ENCODE data around the gene TRIM38. TPM values are rescaled to one million over a fixed set of nuclear protein-coding genes. Genes with fewer than 3 reads are reported as not detected.

TRIM38 gene
- total and polyA plus RNA-seq, 2 of the 13 experiments (the other 11 are each of a cell fraction or from before 2014, with no cell fraction given), result 2.5 to 3.1 TPM

DNA sequence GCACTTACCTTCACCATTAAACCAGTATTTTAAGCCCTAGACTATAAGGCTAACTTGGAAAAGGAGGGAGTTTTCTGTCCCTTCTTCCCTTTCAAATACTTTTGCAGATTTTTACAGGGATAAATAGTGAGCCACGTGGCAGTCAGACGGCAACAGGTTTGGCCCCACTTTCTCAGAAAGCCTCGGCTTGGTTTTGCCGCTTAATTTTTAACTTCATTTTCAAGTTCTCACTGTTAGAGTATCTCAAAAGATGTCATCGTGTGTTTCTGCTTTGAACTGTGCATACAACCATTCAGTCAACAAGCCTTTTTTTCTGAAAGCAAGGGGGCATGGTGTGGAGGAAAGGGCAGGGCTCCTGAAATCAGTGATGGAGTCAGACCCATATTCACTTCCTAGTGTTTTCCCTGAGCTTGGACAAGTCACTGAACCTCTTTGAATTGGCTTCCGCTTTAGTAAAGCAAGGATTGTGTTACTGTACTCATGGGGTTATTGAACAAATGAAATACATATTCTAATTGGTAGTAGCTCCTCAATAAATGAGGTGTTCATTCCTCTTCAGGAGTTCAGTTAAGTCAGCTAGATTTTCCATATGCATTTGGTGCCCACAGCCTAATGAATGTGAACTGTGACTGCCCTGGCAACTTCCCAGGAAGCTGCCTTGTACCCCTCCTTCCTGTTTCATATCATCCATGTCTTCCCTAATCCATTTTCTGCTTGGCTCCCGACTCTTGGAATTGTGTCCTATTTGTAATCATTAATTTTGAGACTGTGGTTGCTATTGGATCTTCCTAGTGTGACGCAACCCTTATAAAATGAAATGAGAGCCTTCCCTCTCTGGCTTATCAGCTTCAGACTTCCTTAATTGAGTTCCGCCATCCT is 31.8 kb upstream of the TRIM38 start, which contains the start of gene SLC17A2 (continued):
- TF ChIP-seq, protein P1, sequence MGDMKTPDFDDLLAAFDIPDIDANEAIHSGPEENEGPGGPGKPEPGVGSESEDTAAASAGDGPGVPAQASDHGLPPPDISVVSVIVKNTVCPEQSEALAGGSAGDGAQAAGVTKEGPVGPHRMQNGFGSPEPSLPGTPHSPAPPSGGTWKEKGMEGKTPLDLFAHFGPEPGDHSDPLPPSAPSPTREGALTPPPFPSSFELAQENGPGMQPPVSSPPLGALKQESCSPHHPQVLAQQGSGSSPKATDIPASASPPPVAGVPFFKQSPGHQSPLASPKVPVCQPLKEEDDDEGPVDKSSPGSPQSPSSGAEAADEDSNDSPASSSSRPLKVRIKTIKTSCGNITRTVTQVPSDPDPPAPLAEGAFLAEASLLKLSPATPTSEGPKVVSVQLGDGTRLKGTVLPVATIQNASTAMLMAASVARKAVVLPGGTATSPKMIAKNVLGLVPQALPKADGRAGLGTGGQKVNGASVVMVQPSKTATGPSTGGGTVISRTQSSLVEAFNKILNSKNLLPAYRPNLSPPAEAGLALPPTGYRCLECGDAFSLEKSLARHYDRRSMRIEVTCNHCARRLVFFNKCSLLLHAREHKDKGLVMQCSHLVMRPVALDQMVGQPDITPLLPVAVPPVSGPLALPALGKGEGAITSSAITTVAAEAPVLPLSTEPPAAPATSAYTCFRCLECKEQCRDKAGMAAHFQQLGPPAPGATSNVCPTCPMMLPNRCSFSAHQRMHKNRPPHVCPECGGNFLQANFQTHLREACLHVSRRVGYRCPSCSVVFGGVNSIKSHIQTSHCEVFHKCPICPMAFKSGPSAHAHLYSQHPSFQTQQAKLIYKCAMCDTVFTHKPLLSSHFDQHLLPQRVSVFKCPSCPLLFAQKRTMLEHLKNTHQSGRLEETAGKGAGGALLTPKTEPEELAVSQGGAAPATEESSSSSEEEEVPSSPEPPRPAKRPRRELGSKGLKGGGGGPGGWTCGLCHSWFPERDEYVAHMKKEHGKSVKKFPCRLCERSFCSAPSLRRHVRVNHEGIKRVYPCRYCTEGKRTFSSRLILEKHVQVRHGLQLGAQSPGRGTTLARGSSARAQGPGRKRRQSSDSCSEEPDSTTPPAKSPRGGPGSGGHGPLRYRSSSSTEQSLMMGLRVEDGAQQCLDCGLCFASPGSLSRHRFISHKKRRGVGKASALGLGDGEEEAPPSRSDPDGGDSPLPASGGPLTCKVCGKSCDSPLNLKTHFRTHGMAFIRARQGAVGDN (CRISPR knock-in tag; IDR thresholded peaks at IDR 0.05), result no peak
- TF ChIP-seq ZNF776 (CRISPR knock-in tag; IDR thresholded peaks at IDR 0.05), result no peak
- TF ChIP-seq RARA (CRISPR knock-in tag; IDR thresholded peaks at IDR 0.05), result peak; percentile 73
- TF ChIP-seq ZNF510 (CRISPR knock-in tag; IDR thresholded peaks at IDR 0.05; ENCODE audit: low read depth), result no peak
- TF ChIP-seq, protein P2, sequence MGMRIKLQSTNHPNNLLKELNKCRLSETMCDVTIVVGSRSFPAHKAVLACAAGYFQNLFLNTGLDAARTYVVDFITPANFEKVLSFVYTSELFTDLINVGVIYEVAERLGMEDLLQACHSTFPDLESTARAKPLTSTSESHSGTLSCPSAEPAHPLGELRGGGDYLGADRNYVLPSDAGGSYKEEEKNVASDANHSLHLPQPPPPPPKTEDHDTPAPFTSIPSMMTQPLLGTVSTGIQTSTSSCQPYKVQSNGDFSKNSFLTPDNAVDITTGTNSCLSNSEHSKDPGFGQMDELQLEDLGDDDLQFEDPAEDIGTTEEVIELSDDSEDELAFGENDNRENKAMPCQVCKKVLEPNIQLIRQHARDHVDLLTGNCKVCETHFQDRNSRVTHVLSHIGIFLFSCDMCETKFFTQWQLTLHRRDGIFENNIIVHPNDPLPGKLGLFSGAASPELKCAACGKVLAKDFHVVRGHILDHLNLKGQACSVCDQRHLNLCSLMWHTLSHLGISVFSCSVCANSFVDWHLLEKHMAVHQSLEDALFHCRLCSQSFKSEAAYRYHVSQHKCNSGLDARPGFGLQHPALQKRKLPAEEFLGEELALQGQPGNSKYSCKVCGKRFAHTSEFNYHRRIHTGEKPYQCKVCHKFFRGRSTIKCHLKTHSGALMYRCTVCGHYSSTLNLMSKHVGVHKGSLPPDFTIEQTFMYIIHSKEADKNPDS (CRISPR knock-in tag; IDR thresholded peaks at IDR 0.05), result no peak
- TF ChIP-seq IRF2 (CRISPR knock-in tag; IDR thresholded peaks at IDR 0.05), result peak; percentile 85; the same call in 1 of the 2 replicates
- 0 out of 2 replicates have a peak, but pooled peaks have one; percentile 49 for TF ChIP-seq YEATS2 (CRISPR knock-in tag; IDR thresholded peaks at IDR 0.05; ENCODE audit: borderline replicate concordance)
- no peak for TF ChIP-seq FOXM1 (CRISPR knock-in tag; IDR thresholded peaks at IDR 0.05)
- TF ChIP-seq RCOR2 (CRISPR knock-in tag; IDR thresholded peaks at IDR 0.05), result peak; percentile 53; the same call in 1 of the 2 replicates
- TF ChIP-seq, protein P3, sequence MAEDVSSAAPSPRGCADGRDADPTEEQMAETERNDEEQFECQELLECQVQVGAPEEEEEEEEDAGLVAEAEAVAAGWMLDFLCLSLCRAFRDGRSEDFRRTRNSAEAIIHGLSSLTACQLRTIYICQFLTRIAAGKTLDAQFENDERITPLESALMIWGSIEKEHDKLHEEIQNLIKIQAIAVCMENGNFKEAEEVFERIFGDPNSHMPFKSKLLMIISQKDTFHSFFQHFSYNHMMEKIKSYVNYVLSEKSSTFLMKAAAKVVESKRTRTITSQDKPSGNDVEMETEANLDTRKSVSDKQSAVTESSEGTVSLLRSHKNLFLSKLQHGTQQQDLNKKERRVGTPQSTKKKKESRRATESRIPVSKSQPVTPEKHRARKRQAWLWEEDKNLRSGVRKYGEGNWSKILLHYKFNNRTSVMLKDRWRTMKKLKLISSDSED (CRISPR knock-in tag; IDR thresholded peaks at IDR 0.05), result no peak
- TF ChIP-seq, protein P4, sequence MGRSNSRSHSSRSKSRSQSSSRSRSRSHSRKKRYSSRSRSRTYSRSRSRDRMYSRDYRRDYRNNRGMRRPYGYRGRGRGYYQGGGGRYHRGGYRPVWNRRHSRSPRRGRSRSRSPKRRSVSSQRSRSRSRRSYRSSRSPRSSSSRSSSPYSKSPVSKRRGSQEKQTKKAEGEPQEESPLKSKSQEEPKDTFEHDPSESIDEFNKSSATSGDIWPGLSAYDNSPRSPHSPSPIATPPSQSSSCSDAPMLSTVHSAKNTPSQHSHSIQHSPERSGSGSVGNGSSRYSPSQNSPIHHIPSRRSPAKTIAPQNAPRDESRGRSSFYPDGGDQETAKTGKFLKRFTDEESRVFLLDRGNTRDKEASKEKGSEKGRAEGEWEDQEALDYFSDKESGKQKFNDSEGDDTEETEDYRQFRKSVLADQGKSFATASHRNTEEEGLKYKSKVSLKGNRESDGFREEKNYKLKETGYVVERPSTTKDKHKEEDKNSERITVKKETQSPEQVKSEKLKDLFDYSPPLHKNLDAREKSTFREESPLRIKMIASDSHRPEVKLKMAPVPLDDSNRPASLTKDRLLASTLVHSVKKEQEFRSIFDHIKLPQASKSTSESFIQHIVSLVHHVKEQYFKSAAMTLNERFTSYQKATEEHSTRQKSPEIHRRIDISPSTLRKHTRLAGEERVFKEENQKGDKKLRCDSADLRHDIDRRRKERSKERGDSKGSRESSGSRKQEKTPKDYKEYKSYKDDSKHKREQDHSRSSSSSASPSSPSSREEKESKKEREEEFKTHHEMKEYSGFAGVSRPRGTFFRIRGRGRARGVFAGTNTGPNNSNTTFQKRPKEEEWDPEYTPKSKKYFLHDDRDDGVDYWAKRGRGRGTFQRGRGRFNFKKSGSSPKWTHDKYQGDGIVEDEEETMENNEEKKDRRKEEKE (IDR thresholded peaks at IDR 0.05), result no peak
- TF ChIP-seq ZNF530 (CRISPR knock-in tag; IDR thresholded peaks at IDR 0.05; ENCODE audit: low read depth), result no peak
- TF ChIP-seq ZNF563 (CRISPR knock-in tag; IDR thresholded peaks at IDR 0.05), result no peak
- TF ChIP-seq, protein P5, sequence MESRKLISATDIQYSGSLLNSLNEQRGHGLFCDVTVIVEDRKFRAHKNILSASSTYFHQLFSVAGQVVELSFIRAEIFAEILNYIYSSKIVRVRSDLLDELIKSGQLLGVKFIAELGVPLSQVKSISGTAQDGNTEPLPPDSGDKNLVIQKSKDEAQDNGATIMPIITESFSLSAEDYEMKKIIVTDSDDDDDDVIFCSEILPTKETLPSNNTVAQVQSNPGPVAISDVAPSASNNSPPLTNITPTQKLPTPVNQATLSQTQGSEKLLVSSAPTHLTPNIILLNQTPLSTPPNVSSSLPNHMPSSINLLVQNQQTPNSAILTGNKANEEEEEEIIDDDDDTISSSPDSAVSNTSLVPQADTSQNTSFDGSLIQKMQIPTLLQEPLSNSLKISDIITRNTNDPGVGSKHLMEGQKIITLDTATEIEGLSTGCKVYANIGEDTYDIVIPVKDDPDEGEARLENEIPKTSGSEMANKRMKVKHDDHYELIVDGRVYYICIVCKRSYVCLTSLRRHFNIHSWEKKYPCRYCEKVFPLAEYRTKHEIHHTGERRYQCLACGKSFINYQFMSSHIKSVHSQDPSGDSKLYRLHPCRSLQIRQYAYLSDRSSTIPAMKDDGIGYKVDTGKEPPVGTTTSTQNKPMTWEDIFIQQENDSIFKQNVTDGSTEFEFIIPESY (CRISPR knock-in tag; IDR thresholded peaks at IDR 0.05), result 0 out of 2 replicates have a peak, but pooled peaks have one; percentile 8
- TF ChIP-seq, protein P6, sequence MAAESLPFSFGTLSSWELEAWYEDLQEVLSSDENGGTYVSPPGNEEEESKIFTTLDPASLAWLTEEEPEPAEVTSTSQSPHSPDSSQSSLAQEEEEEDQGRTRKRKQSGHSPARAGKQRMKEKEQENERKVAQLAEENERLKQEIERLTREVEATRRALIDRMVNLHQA (CRISPR knock-in tag; IDR thresholded peaks at IDR 0.05), result no peak
